WERI-Rb-1 (cell line): ENCODE measurements around the gene SSBP4.
A peak's percentile ranks its signal among the peaks of the same experiment; 100 is the strongest.

ENCODE experiments used
- DNase-seq: peaks from one replicate; pipeline ENCODE4 v3.0.0-alpha.2; 2020
- H3K27ac ChIP-seq: fragments of 250-450 bp; sonication (Bioruptor Pico); 2 replicates; pipeline ENCODE4 v1.5.1; 2020; ENCODE audit warnings: mild to moderate bottlenecking, moderate library complexity
- H3K27me3 ChIP-seq: fragments of 250-450 bp; sonication (Bioruptor Pico); 2 replicates; pipeline ENCODE4 v1.5.1; 2021; ENCODE audit warnings: mild to moderate bottlenecking, low read depth, moderate library complexity; ENCODE audit not compliant: insufficient read depth, severe bottlenecking
- H3K36me3 ChIP-seq: fragments of 250-450 bp; sonication (Bioruptor Pico); 2 replicates; pipeline ENCODE4 v1.5.1; 2020; ENCODE audit warnings: mild to moderate bottlenecking, moderate library complexity
- H3K4me3 ChIP-seq: 2 replicates; pipeline ENCODE4 v1.5.1; 2011; ENCODE audit warnings: low read depth, mild to moderate bottlenecking, control low read depth, low read length
- H3K9me3 ChIP-seq: fragments of 250-450 bp; sonication (Bioruptor Pico); 2 replicates; pipeline ENCODE4 v1.5.1; 2021; ENCODE audit warnings: mild to moderate bottlenecking, moderate library complexity; ENCODE audit not compliant: severe bottlenecking
- TF ChIP-seq, protein P1 (sequence below): IDR thresholded peaks from 2 replicates; pipeline ENCODE4 v1.5.1; 2011; ENCODE audit warnings: low read depth, mild to moderate bottlenecking, control low read depth, inconsistent platforms, low read length

Gene SSBP4

GRCh38 chr19:18450021-18450930, 31.1 kb downstream of the SSBP4 start:
- H3K27ac ChIP-seq: no peak overlapping the region
- peaks cover 17% of the 10 kb centered on the region for H3K36me3 ChIP-seq
- H3K4me3 ChIP-seq: no peak overlapping the region
- TF ChIP-seq, protein P1, sequence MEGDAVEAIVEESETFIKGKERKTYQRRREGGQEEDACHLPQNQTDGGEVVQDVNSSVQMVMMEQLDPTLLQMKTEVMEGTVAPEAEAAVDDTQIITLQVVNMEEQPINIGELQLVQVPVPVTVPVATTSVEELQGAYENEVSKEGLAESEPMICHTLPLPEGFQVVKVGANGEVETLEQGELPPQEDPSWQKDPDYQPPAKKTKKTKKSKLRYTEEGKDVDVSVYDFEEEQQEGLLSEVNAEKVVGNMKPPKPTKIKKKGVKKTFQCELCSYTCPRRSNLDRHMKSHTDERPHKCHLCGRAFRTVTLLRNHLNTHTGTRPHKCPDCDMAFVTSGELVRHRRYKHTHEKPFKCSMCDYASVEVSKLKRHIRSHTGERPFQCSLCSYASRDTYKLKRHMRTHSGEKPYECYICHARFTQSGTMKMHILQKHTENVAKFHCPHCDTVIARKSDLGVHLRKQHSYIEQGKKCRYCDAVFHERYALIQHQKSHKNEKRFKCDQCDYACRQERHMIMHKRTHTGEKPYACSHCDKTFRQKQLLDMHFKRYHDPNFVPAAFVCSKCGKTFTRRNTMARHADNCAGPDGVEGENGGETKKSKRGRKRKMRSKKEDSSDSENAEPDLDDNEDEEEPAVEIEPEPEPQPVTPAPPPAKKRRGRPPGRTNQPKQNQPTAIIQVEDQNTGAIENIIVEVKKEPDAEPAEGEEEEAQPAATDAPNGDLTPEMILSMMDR: no peak
- no peaks in the 10 kb centered on the region for H3K27me3 ChIP-seq
- no peaks in the 10 kb centered on the region for H3K9me3 ChIP-seq
- no peak for DNase-seq

- peaks cover 19% of the 10 kb centered on the region for H3K36me3 ChIP-seq
- H3K27me3 ChIP-seq: no peaks in the 10 kb centered on the region
- H3K27ac ChIP-seq: no peak overlapping the region
- H3K4me3 ChIP-seq: no peak overlapping the region
- no peaks in the 10 kb centered on the region for H3K9me3 ChIP-seq
- TF ChIP-seq, protein P1: peak; percentile 97
- DNase-seq: peak; percentile 89
Measured at GRCh38 chr19:18450931-18451836, 32.0 kb downstream of the SSBP4 start.

GRCh38 chr19:18452386-18452785, 33.2 kb downstream of the SSBP4 start:
- no peaks in the 10 kb centered on the region for H3K27me3 ChIP-seq
- no peaks in the 10 kb centered on the region for H3K9me3 ChIP-seq
- TF ChIP-seq, protein P1: no peak
- H3K4me3 ChIP-seq: no peak overlapping the region
- H3K36me3 ChIP-seq: peaks cover 21% of the 10 kb centered on the region
- no peak for DNase-seq
- no peak overlapping the region for H3K27ac ChIP-seq

DNA sequence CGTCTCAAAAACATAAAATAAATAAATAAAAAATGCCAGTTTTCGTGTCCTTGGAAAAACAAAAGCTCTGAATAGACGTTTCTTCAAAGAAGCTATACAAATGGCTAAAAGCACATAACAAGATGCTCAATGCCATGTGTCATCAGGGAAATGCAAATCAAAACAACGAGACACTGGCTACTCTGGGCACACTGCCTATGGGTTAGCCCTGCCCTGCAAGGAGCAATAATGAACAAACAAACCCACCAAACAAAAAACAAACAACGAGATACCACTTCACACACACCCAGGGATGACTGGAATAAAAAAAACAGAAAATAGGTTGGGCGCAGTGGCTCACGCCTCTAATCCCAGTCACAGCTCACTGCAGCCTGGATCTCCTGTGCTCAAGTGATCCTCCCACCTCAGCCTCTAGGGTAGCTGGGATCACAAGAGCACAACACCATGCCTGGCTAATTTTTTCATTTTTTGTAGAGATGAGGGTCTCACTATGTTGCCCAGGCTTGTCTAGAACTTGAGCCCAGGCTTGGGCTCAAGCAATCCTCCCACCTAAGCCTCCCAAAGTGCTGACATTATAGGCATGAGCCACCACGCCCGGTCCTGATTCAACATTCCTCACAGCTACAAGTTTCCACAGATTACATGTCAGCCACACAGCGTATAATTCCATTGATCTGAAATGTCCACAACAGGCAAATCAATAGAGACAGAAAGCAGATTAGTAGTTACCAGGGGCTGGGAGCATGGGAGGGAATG, 34.2 kb downstream of the SSBP4 start:
- TF ChIP-seq, protein P1: no peak
- Histone ChIP-seq H3K27ac (no peak overlapping the region), H3K27me3 (no peaks in the 10 kb centered on the region), H3K4me3 (no peak overlapping the region), H3K36me3 (peaks cover 24% of the 10 kb centered on the region), H3K9me3 (no peaks in the 10 kb centered on the region)
- no peak for DNase-seq

DNA sequence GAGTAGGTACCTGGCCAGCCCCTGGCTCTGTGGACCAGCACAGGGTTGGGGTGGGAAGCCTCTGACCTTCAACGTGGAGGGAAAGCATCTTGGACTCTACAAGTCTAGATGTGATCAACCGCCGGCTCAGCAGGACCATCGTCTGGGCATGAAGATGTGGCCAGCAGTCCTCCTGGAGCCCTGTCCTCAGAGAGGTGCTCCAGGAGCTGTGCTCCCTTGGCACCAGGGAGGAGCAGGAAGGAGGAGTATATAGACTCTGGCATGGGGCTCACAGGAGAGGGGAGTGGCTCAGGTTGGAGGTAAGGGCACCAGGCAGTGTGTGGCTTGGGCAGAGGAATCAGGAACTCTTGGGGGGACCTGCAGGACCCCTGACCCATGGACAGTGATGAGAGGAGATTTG, 37.1 kb downstream of the SSBP4 start:
- no peaks in the 10 kb centered on the region for H3K27me3 ChIP-seq
- TF ChIP-seq, protein P1: no peak
- H3K9me3 ChIP-seq: no peaks in the 10 kb centered on the region
- no peak overlapping the region for H3K4me3 ChIP-seq
- peaks cover 16% of the 10 kb centered on the region for H3K36me3 ChIP-seq
- H3K27ac ChIP-seq: no peak overlapping the region
- DNase-seq: no peak
